Vagina (tissue), 2 donors: ENCODE results near the gene NEK7. TPM values are rescaled to one million over a fixed set of nuclear protein-coding genes. Genes with fewer than 3 reads are reported as not detected.

Source experiments
- DNase-seq, 2 donors: peaks; one replicate each; pipeline ENCODE4 v3.0.0-alpha.2; 2017; ENCODE audit errors: extremely low spot score in 2 of 2
- H3K27ac ChIP-seq: fragments of 200-600 bp; sonication (generic); one replicate; pipeline ENCODE4 v1.5.1; 2019
- H3K27me3 ChIP-seq: fragments of 200-600 bp; sonication (generic); one replicate; pipeline ENCODE4 v1.5.1; 2019
- H3K36me3 ChIP-seq, 2 donors: fragments of 200-600 bp; sonication (generic); one replicate each; pipeline ENCODE4 v1.5.1; 2017 to 2019
- H3K4me1 ChIP-seq: fragments of 200-600 bp; sonication (generic); one replicate; pipeline ENCODE4 v1.5.1; 2019
- H3K4me3 ChIP-seq, 2 donors: fragments of 200-600 bp; sonication (generic); 1 replicate in 1 of 2; 2 replicates in 1 of 2; pipeline ENCODE4 v1.5.1; 2016 to 2019
- H3K9me3 ChIP-seq: fragments of 200-600 bp; sonication (generic); one replicate; pipeline ENCODE4 v1.5.1; 2019
- CTCF ChIP-seq, 3 experiments: fragments of 450-650 bp in 2 of 3; fragments of 200-600 bp in 1 of 3; sonication (generic) in 1 of 3; IDR thresholded peaks; one replicate each; pipeline ENCODE4 v1.5.1; 2017 to 2019; ENCODE audit warnings: antibody characterized with exemption in 3 of 3, mild to moderate bottlenecking in 2 of 3, moderate library complexity in 2 of 3
- POLR2A ChIP-seq, 2 donors: fragments of 450-650 bp; IDR thresholded peaks; one replicate each; pipeline ENCODE4 v1.6.1; 2017; ENCODE audit warnings: antibody characterized with exemption in 2 of 2, mild to moderate bottlenecking in 2 of 2, moderate library complexity in 2 of 2
- POLR2AphosphoS5 ChIP-seq, 2 donors: sonication (generic); formaldehyde crosslinking; IDR thresholded peaks; one replicate each; pipeline ENCODE4 v1.9.0; 2017; ENCODE audit warnings: antibody characterized with exemption in 2 of 2, mild to moderate bottlenecking in 2 of 2, low read depth in 1 of 2; ENCODE audit not compliant: insufficient read depth in 1 of 2
- intact Hi-C: fragments of 100-400 bp; cut with DNase I; formaldehyde crosslinking; loops from one replicate; pipeline ENCODE4 v1.15.1; 2023
- total RNA-seq: library from RNA; depleted of rRNA; stranded (reverse); fragments of >200 nt; gene quantifications from one replicate; pipeline ENCODE4 v1.2.3, GENCODE V29; 2016

The NEK7 gene
- total RNA-seq, 1 donor from 2014 or later: 99.4 TPM

- Histone ChIP-seq H3K27ac (no peak overlapping the region), H3K4me3 (no peak overlapping the region), H3K36me3 (no peaks in the 10 kb centered on the region), H3K27me3 (no peaks in the 10 kb centered on the region), H3K4me1 (no peaks in the 10 kb centered on the region), H3K9me3 (no peaks in the 10 kb centered on the region)
- intact Hi-C loops: no loop called here
- DNase-seq: no peak
- no peak for TF ChIP-seq POLR2AphosphoS5 (IDR thresholded peaks at IDR 0.05; ENCODE audit: insufficient read depth in 1 of 2, low read depth in 1 of 2)
These were observed 117.0 kb downstream of the NEK7 start for GRCh38 chr1:198273748-198274295.

GRCh38 chr1:198275597-198275996 is 118.8 kb downstream of the NEK7 start:
- intact Hi-C loops: no loop called here
- DNase-seq: no peak
- Histone ChIP-seq H3K4me3 (no peak overlapping the region), H3K4me1 (no peaks in the 10 kb centered on the region), H3K27me3 (no peaks in the 10 kb centered on the region), H3K9me3 (no peaks in the 10 kb centered on the region), H3K36me3 (no peaks in the 10 kb centered on the region), H3K27ac (no peak overlapping the region)
- TF ChIP-seq POLR2A (IDR thresholded peaks at IDR 0.05): no peak
- no peak for TF ChIP-seq POLR2AphosphoS5 (IDR thresholded peaks at IDR 0.05; ENCODE audit: insufficient read depth in 1 of 2, low read depth in 1 of 2)
- TF ChIP-seq CTCF (IDR thresholded peaks at IDR 0.05): no peak

- Histone ChIP-seq H3K4me3 (no peak overlapping the region), H3K27ac (no peak overlapping the region), H3K9me3 (no peaks in the 10 kb centered on the region), H3K27me3 (no peaks in the 10 kb centered on the region), H3K4me1 (no peaks in the 10 kb centered on the region), H3K36me3 (no peaks in the 10 kb centered on the region)
- DNase-seq: no peak
- intact Hi-C loops: no loop called here
- no peak for TF ChIP-seq POLR2AphosphoS5 (IDR thresholded peaks at IDR 0.05; ENCODE audit: insufficient read depth in 1 of 2, low read depth in 1 of 2)
- no peak for TF ChIP-seq POLR2A (IDR thresholded peaks at IDR 0.05)
- no peak for TF ChIP-seq CTCF (IDR thresholded peaks at IDR 0.05)
These were observed 119.4 kb downstream of the NEK7 start for GRCh38 chr1:198276241-198276640.

GRCh38 chr1:198278943-198279342 is 122.1 kb downstream of the NEK7 start:
- no peaks in the 10 kb centered on the region for H3K27me3 ChIP-seq
- no peaks in the 10 kb centered on the region for H3K4me1 ChIP-seq
- TF ChIP-seq POLR2A (IDR thresholded peaks at IDR 0.05) (no peak), CTCF (IDR thresholded peaks at IDR 0.05) (no peak), POLR2AphosphoS5 (IDR thresholded peaks at IDR 0.05; ENCODE audit: insufficient read depth in 1 of 2, low read depth in 1 of 2) (no peak)
- H3K9me3 ChIP-seq: no peaks in the 10 kb centered on the region
- H3K4me3 ChIP-seq: no peak overlapping the region
- no peaks in the 10 kb centered on the region for H3K36me3 ChIP-seq
- no peak for DNase-seq
- intact Hi-C loops: no loop called here
- H3K27ac ChIP-seq: no peak overlapping the region

- no peak overlapping the region for H3K27ac ChIP-seq
- no peaks in the 10 kb centered on the region for H3K9me3 ChIP-seq
- H3K27me3 ChIP-seq: no peaks in the 10 kb centered on the region
- no peak overlapping the region for H3K4me3 ChIP-seq
- no peaks in the 10 kb centered on the region for H3K4me1 ChIP-seq
- no peaks in the 10 kb centered on the region for H3K36me3 ChIP-seq
- intact Hi-C loops: no loop called here
- TF ChIP-seq CTCF (IDR thresholded peaks at IDR 0.05) (no peak), POLR2A (IDR thresholded peaks at IDR 0.05) (no peak), POLR2AphosphoS5 (IDR thresholded peaks at IDR 0.05; ENCODE audit: insufficient read depth in 1 of 2, low read depth in 1 of 2) (no peak)
- DNase-seq: no peak
These were observed 123.3 kb downstream of the NEK7 start for GRCh38 chr1:198280080-198280479.
